GM21367 (cell line): ENCODE results near the gene TAAR6.
"Not testable (repeated sequence)": the region's sequence is repeated elsewhere in the genome, so short reads cannot be mapped to it uniquely, and the experiment has no call there.

Source experiments
- ATAC-seq: cut with Tn5 transposase; IDR thresholded peaks from one replicate; pipeline ENCODE4 v1.9.1; 2021; ENCODE audit not compliant: unreplicated experiment

TAAR6 gene

GRCh38 chr6:132587424-132587823 lies 17.3 kb downstream of the TAAR6 start:
- ATAC-seq, result no peak

- no peak for ATAC-seq
Observed at GRCh38 chr6:132589454-132589853, 19.3 kb downstream of the TAAR6 start, which contains the start of gene TAAR5. Gene TAAR5 (minus strand): TSS chr6:132589741. CDS start chr6:132589686, 55 bp downstream.

GRCh38 chr6:132590362-132590761 lies 20.2 kb downstream of the TAAR6 start:
- no peak for ATAC-seq

- ATAC-seq, result no peak
Observed at GRCh38 chr6:132592855-132593254, 22.7 kb downstream of the TAAR6 start.

GRCh38 chr6:132596201-132596600 lies 26.1 kb downstream of the TAAR6 start:
- ATAC-seq, result no peak

- peak; percentile 93 for ATAC-seq
Observed at GRCh38 chr6:132598473-132598872, 28.4 kb downstream of the TAAR6 start.

GRCh38 chr6:132600900-132601299 lies 30.8 kb downstream of the TAAR6 start:
- not testable (repeated sequence) for ATAC-seq

GRCh38 chr6:132604635-132605152 lies 34.6 kb downstream of the TAAR6 start:
- ATAC-seq, result no peak

GRCh38 chr6:132607544-132608233 lies 37.6 kb downstream of the TAAR6 start:
- ATAC-seq, result no peak

- ATAC-seq, result no peak
Observed at GRCh38 chr6:132611616-132612015, 41.5 kb downstream of the TAAR6 start.

- ATAC-seq, result no peak
Observed at GRCh38 chr6:132612449-132613108, 42.5 kb downstream of the TAAR6 start.

- peak; percentile 50 for ATAC-seq
Observed at GRCh38 chr6:132614554-132614953, 44.4 kb downstream of the TAAR6 start.

GRCh38 chr6:132616677-132617076 lies 46.6 kb downstream of the TAAR6 start:
- ATAC-seq, result no peak
